Islet precursor cell (in vitro differentiated cells): ENCODE measurements around the gene SLC22A5.
A peak's percentile ranks its signal among the peaks of the same experiment; 100 is the strongest.
"Not testable (repeated sequence)": the region's sequence is repeated elsewhere in the genome, so short reads cannot be mapped to it uniquely, and the experiment has no call there.

Experiments
- DNase-seq: peaks from one replicate; pipeline ENCODE4 v3.0.0-alpha.2; 2018

The SLC22A5 gene

GRCh38 chr5:132414634-132415378 lies 45.3 kb downstream of the SLC22A5 start:
- DNase-seq: no peak

- DNase-seq: not testable (repeated sequence)
Observed at GRCh38 chr5:132415516-132415915, 46.0 kb downstream of the SLC22A5 start.

- DNase-seq: no peak
Observed at GRCh38 chr5:132416306-132417009, 46.9 kb downstream of the SLC22A5 start.

GRCh38 chr5:132417010-132417439 lies 47.5 kb downstream of the SLC22A5 start:
- DNase-seq: peak; percentile 79

- no peak for DNase-seq
Observed at GRCh38 chr5:132417461-132417860, 48.0 kb downstream of the SLC22A5 start.

- DNase-seq: no peak
Observed at GRCh38 chr5:132417889-132418485, 48.5 kb downstream of the SLC22A5 start.

- no peak for DNase-seq
Observed at GRCh38 chr5:132418881-132419280, 49.4 kb downstream of the SLC22A5 start.

- DNase-seq: peak; percentile 91
Observed at GRCh38 chr5:132419502-132420468, 50.3 kb downstream of the SLC22A5 start.

GRCh38 chr5:132420706-132421272 lies 51.3 kb downstream of the SLC22A5 start:
- DNase-seq: no peak

GRCh38 chr5:132421462-132421861 lies 52.0 kb downstream of the SLC22A5 start:
- no peak for DNase-seq

- no peak for DNase-seq
Observed at GRCh38 chr5:132422720-132423437, 53.4 kb downstream of the SLC22A5 start.

- no peak for DNase-seq
Observed at GRCh38 chr5:132423438-132423898, 54.0 kb downstream of the SLC22A5 start.

- no peak for DNase-seq
Observed at GRCh38 chr5:132424167-132424880, 54.8 kb downstream of the SLC22A5 start.

GRCh38 chr5:132425009-132425937 lies 55.8 kb downstream of the SLC22A5 start:
- DNase-seq: peak; percentile 19

- DNase-seq: no peak
Observed at GRCh38 chr5:132425975-132426524, 56.5 kb downstream of the SLC22A5 start.

GRCh38 chr5:132426525-132427138 lies 57.1 kb downstream of the SLC22A5 start:
- peak; percentile 86 for DNase-seq

GRCh38 chr5:132427281-132428146 lies 58.0 kb downstream of the SLC22A5 start:
- peak; percentile 81 for DNase-seq

GRCh38 chr5:132428147-132428482 lies 58.6 kb downstream of the SLC22A5 start:
- no peak for DNase-seq
